Lower leg skin (tissue), 4 donors: ENCODE data around the gene CEACAM3. TPM values are rescaled to one million over a fixed set of nuclear protein-coding genes. Genes with fewer than 3 reads are reported as not detected.

ENCODE experiments used
- DNase-seq, 2 donors: peaks; one replicate each; pipeline ENCODE4 v3.0.0-alpha.2; 2019; ENCODE audit warnings: low spot score in 2 of 2
- H3K4me3 ChIP-seq: fragments of 200-600 bp; sonication (generic); 2 replicates; pipeline ENCODE4 v1.5.1; 2017; ENCODE audit warnings: mild to moderate bottlenecking, low read depth; ENCODE audit not compliant: poor library complexity, severe bottlenecking
- CTCF ChIP-seq, 3 donors: fragments of 450-650 bp; IDR thresholded peaks; one replicate each; pipeline ENCODE4 v1.5.1; 2016; ENCODE audit warnings: antibody characterized with exemption in 3 of 3, mild to moderate bottlenecking in 3 of 3, moderate library complexity in 2 of 3
- POLR2A ChIP-seq, 2 donors: fragments of 450-650 bp; IDR thresholded peaks; one replicate each; pipeline ENCODE4 v1.6.1; 2016 to 2017; ENCODE audit warnings: antibody characterized with exemption in 2 of 2, mild to moderate bottlenecking in 1 of 2, moderate library complexity in 1 of 2
- WGBS, 2 donors: methylation state at CpG; one replicate each; pipeline ENCODE4 v1.1.5; 2018; 5-methylcytosine and 5-hydroxymethylcytosine counted together
- intact Hi-C: fragments of 100-400 bp; cut with DNase I; formaldehyde crosslinking; loops from one replicate; pipeline ENCODE4 v1.15.0; 2023; ENCODE audit warnings: low total_unique reads
- total RNA-seq, 4 donors: library from RNA; depleted of rRNA; stranded (reverse); fragments of >200 nt; gene quantifications; one replicate each; pipeline ENCODE4 v1.1.0, GENCODE V29; 2016

CEACAM3 gene
- total RNA-seq, 4 donors from 2014 or later, result not detected

DNA sequence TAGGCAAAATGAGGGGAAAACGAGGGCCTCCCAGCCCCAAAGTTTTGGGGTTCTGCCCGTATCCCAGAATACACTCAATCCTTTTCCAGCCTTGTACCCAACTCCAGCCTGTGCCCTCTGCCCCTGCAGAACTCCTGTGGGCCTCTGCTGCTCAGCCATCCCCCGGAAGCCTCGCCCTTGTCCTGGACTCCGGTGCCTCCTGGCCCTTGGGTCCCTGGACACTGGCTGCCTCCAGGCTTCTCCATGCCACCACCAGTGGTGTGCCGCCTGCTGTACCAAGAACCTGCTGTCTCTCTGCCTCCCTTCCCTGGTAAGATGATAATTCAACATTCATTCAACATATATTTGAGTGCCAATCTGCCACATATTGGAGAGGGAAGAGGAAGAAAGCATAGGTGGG is 52.3 kb downstream of the CEACAM3 start:
- H3K4me3 ChIP-seq, result no peak overlapping the region
- TF ChIP-seq CTCF (IDR thresholded peaks at IDR 0.05), result no peak
- TF ChIP-seq POLR2A (IDR thresholded peaks at IDR 0.05), result no peak
- intact Hi-C loops, result no loop called here

DNA sequence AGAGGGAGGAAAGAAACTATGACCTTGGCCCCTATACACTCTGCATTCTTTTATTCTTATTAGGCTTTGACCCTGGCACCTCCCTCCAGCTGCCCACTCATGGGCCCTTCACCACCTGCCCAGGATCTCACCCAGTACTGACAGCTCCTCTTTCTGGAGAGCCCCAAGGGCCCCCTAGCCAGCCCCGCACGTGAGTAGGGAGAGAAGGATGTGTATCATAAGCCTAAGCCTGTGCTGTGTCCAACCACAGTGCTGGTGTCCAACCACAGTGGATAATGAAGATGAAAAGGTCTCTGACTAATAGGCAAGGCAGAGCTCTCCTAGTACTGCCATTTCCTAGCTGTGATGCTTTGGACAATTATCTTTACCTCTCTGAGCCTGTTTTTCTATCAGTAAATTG is 52.7 kb downstream of the CEACAM3 start:
- H3K4me3 ChIP-seq, result no peak overlapping the region
- 79 to 89% methylated on average over 2 of the region's 2 CpGs for WGBS, 2 donors
- no peak for DNase-seq
- intact Hi-C loops, result no loop called here
- no peak for TF ChIP-seq POLR2A (IDR thresholded peaks at IDR 0.05)

More for the DNA sequence above, 52.3 kb downstream of the CEACAM3 start:
- no peak for DNase-seq
- WGBS, 2 donors, result 90 to 91% methylated on average over 6 of the region's 6 CpGs

DNA sequence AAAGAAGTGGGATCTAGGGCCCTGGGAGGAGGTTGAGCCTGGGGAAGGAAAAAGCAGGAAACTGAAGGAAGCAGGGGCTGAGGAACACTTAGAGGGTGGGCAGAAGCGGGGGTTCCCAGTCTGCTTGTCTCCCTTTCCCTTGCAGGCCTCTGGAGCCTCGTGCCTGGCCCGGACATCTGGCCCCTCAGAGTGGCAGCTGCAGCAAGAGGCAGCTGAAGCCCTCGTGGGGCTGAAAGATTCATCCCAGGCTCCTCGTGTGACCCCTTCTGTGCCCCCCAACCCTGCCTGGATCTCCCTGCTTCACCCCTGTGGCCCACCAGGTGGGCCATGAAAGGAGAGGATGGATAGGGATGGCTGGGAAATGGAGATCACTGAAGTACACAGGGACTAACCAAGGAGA is 54.0 kb downstream of the CEACAM3 start:
- 54 to 79% methylated on average over 5 of the region's 5 CpGs for WGBS, 2 donors
- TF ChIP-seq CTCF (IDR thresholded peaks at IDR 0.05) (no peak), POLR2A (IDR thresholded peaks at IDR 0.05) (no peak)
- no peak for DNase-seq
- H3K4me3 ChIP-seq, result no peak overlapping the region
- intact Hi-C loops, result no loop called here

GRCh38 chr19:41851456-41851855 is 55.1 kb downstream of the CEACAM3 start:
- no peak for TF ChIP-seq CTCF (IDR thresholded peaks at IDR 0.05)
- no peak overlapping the region for H3K4me3 ChIP-seq
- intact Hi-C loops, result no loop called here
- DNase-seq, result no peak
- 38 to 40% methylated on average over 4 of the region's 4 CpGs for WGBS, 2 donors

DNA sequence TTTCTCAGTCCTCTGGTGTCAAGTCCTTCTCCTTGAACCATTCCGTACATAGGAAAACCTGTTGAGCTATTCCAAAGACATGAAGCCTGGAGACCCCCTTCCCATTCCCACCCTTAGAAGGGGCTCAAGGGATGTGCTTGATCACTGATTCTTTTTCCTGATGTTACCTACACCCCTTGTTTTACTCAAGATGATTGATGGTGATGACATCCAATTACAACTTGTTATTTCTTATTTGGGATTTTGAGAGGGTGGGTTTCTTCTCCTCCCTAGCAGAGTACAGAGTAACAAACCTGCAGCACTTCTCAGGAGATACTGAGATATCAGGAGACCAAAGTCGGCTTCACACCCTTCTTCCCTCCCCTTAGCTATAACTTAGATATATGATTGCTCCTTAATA is 57.0 kb downstream of the CEACAM3 start:
- WGBS, 2 donors, result 43 to 64% methylated on average over 2 of the region's 2 CpGs
- no peak overlapping the region for H3K4me3 ChIP-seq
- TF ChIP-seq POLR2A (IDR thresholded peaks at IDR 0.05) (no peak), CTCF (IDR thresholded peaks at IDR 0.05) (no peak)
- DNase-seq, result no peak
- intact Hi-C loops, result no loop called here

GRCh38 chr19:41853768-41854167 is 57.4 kb downstream of the CEACAM3 start:
- no peak overlapping the region for H3K4me3 ChIP-seq
- intact Hi-C loops, result no loop called here
- TF ChIP-seq CTCF (IDR thresholded peaks at IDR 0.05), result no peak
- no peak for TF ChIP-seq POLR2A (IDR thresholded peaks at IDR 0.05)
- DNase-seq, result no peak
- WGBS, 2 donors, result 55 to 58% methylated on average over 2 of the region's 2 CpGs
